ENCODE data around the gene POPDC3.

DNA sequence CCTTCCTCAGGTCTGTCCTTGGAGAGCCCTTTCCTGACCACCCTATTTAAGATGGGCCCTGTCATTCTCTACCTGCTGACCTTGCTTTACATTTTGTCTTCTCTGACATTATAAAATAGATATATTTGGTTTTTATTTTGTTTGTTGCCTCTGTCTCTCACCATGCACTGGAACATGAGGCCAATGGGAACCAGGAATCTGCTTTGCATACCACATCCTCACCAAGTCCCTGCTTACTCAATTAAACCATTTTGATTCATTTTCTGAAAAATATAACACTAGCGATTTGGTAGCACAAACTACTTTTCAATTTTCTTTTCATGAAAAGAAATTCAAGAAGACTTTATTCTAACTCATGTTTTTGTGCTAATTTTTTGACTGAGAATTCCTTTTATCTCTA is 32.8 kb upstream of the POPDC3 start:
- TF ChIP-seq, protein P1, sequence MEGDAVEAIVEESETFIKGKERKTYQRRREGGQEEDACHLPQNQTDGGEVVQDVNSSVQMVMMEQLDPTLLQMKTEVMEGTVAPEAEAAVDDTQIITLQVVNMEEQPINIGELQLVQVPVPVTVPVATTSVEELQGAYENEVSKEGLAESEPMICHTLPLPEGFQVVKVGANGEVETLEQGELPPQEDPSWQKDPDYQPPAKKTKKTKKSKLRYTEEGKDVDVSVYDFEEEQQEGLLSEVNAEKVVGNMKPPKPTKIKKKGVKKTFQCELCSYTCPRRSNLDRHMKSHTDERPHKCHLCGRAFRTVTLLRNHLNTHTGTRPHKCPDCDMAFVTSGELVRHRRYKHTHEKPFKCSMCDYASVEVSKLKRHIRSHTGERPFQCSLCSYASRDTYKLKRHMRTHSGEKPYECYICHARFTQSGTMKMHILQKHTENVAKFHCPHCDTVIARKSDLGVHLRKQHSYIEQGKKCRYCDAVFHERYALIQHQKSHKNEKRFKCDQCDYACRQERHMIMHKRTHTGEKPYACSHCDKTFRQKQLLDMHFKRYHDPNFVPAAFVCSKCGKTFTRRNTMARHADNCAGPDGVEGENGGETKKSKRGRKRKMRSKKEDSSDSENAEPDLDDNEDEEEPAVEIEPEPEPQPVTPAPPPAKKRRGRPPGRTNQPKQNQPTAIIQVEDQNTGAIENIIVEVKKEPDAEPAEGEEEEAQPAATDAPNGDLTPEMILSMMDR (IDR thresholded peaks at IDR 0.05) = no peak
- TF ChIP-seq POLR2A (IDR thresholded peaks at IDR 0.05) = no peak

Measured in adrenal gland (tissue), 5 donors.